Left cardiac atrium (tissue), 4 donors: ENCODE data around the gene SH3BGRL. TPM values are rescaled to one million over a fixed set of nuclear protein-coding genes. Genes with fewer than 3 reads are reported as not detected.
"Not testable (repeated sequence)": the region's sequence is repeated elsewhere in the genome, so short reads cannot be mapped to it uniquely, and the experiment has no call there.

ENCODE experiments used
- ATAC-seq, 2 donors: fragments of 200-7000 bp; cut with Tn5 transposase; one replicate each; pipeline ENCODE4 v1.9.1; 2020; ENCODE audit warnings: mild to moderate bottlenecking in 2 of 2, moderate library complexity in 2 of 2
- DNase-seq: peaks from one replicate; pipeline ENCODE4 v3.0.0-alpha.2; 2020
- intact Hi-C, 2 donors: fragments of 100-400 bp; cut with DNase I; formaldehyde crosslinking; loops; one replicate each; pipeline versions ENCODE4 v1.14.1 to v1.15.1; 2022 to 2023
- total RNA-seq, 2 donors: library from RNA; stranded (reverse); fragmentation: NEBNext Ultra II Directional; extraction: Animal tissue kit (Norgen Biotek cat#: 25700); gene quantifications; one replicate each; pipeline ENCODE4 v1.2.1, GENCODE V29; 2021
- donor health status: DM: no; HTN: yes; CAD: no.
- donor health status: DM: no; HTN: yes; CAD: no; lungs with severe emphysema.
- donor health status: DM: yes; HTN: yes; CAD: no.
- donor health status: Dilated cardiomyopathy.

Gene SH3BGRL
- total RNA-seq, 2 donors from 2014 or later: 59.0 to 63.0 TPM

- ATAC-seq (no peak), DNase-seq (no peak)
Measured at GRCh38 chrX:81338924-81339323, 137.0 kb downstream of the SH3BGRL start.

GRCh38 chrX:81345296-81345695 lies 143.4 kb downstream of the SH3BGRL start:
- intact Hi-C loops, ATAC-seq, DNase-seq: not testable (repeated sequence)

More at GRCh38 chrX:81338924-81339323, 137.0 kb downstream of the SH3BGRL start:
- intact Hi-C loops: loop anchor here in 1 of 2 donors (10.0 kb wide), 1 partner anchor 64 kb away; no protein-coding TSS in a partner anchor

Other genes starting within 250 kb of the SH3BGRL start
- 1 to 10 TPM; 3.6 to 4.1 TPM for gene HMGN5, start 189 bp upstream of the SH3BGRL start, total RNA-seq